Measurements from ENCODE around the gene ZNF664. TPM values are rescaled to one million over a fixed set of nuclear protein-coding genes. Genes with fewer than 3 reads are reported as not detected.

The ZNF664 gene
- total RNA-seq, 2 experiments from 2014 or later = 45.6 to 59.8 TPM

GRCh38 chr12:123983822-123984485 is 10.9 kb downstream of the ZNF664 start:
- no peaks in the 10 kb centered on the region for H3K9me3 ChIP-seq (ENCODE audit: low read length)
- H3K27ac ChIP-seq (ENCODE audit: low read depth, low read length, poor library complexity, severe bottlenecking) = no peak overlapping the region
- H3K9me2 ChIP-seq (ENCODE audit: insufficient read depth, low read length) = no peaks in the 10 kb centered on the region
- no peaks in the 10 kb centered on the region for H3K4me1 ChIP-seq (ENCODE audit: insufficient read depth, low read length, poor library complexity, severe bottlenecking)
- ChIA-PET POLR2A (interaction anchor here (0.6 kb wide), 1 partner anchor 357 kb away, joined by 6 read pairs; no protein-coding TSS in a partner anchor), CTCF (ENCODE audit: unreplicated experiment) (no interaction called here)
- BruUV-seq (replicated peaks) = no TSS peak
- H3K4me2 ChIP-seq (ENCODE audit: low read length) = no peak overlapping the region
- H3K4me3 ChIP-seq (ENCODE audit: low read depth, low read length, poor library complexity, severe bottlenecking) = no peak overlapping the region
- peaks cover 39% of the 10 kb centered on the region; the same call in 1 of the 2 replicates for H3K36me3 ChIP-seq (ENCODE audit: insufficient read depth, low read length)
- 0 out of 2 replicates have a peak, but pooled peaks cover 3% of the 10 kb centered on the region for H4K20me1 ChIP-seq (ENCODE audit: insufficient read depth, low read length)
- H3K79me2 ChIP-seq (ENCODE audit: insufficient read depth, low read depth, low read length) = no peaks in the 10 kb centered on the region; the same call in 1 of the 2 replicates
- no peak overlapping the region for H2AFZ ChIP-seq (ENCODE audit: low read length)
- intact Hi-C loops (cut with micrococcal nuclease; ENCODE audit: unreplicated experiment) = loop anchor here (1.0 to 5.0 kb wide), 2 partner anchors 80 to 182 kb away; no protein-coding TSS in a partner anchor
- DNase-seq (ENCODE audit: low spot score) = peak; percentile 76
- TF ChIP-seq EZH2phosphoT487 (IDR thresholded peaks at IDR 0.05; ENCODE audit: borderline replicate concordance, low read depth, low read length) (no peak), CTCF (conservative IDR thresholded peaks at IDR 0.05; ENCODE audit: low read length) (peak; percentile 83)

GRCh38 chr12:123984903-123985302 is 11.9 kb downstream of the ZNF664 start:
- no peak for TF ChIP-seq CTCF (conservative IDR thresholded peaks at IDR 0.05; ENCODE audit: low read length)
- no peak for TF ChIP-seq EZH2phosphoT487 (IDR thresholded peaks at IDR 0.05; ENCODE audit: borderline replicate concordance, low read depth, low read length)
- Histone ChIP-seq H3K79me2 (ENCODE audit: insufficient read depth, low read depth, low read length) (no peaks in the 10 kb centered on the region; the same call in 1 of the 2 replicates), H3K4me1 (ENCODE audit: insufficient read depth, low read length, poor library complexity, severe bottlenecking) (no peaks in the 10 kb centered on the region), H3K4me2 (ENCODE audit: low read length) (no peak overlapping the region), H3K9me3 (ENCODE audit: low read length) (no peaks in the 10 kb centered on the region), H3K36me3 (ENCODE audit: insufficient read depth, low read length) (peaks cover 40% of the 10 kb centered on the region; the same call in 1 of the 2 replicates), H3K9me2 (ENCODE audit: insufficient read depth, low read length) (no peaks in the 10 kb centered on the region), H3K27ac (ENCODE audit: low read depth, low read length, poor library complexity, severe bottlenecking) (no peak overlapping the region), H3K4me3 (ENCODE audit: low read depth, low read length, poor library complexity, severe bottlenecking) (no peak overlapping the region), H4K20me1 (ENCODE audit: insufficient read depth, low read length) (0 out of 2 replicates have a peak, but pooled peaks cover 3% of the 10 kb centered on the region), H2AFZ (ENCODE audit: low read length) (no peak overlapping the region)
- ChIA-PET POLR2A (no interaction called here), CTCF (ENCODE audit: unreplicated experiment) (interaction anchor here (0.5 to 1.2 kb wide), 2 partner anchors 58 to 213 kb away, joined by 3 read pairs; no protein-coding TSS in a partner anchor)
- intact Hi-C loops (cut with micrococcal nuclease; ENCODE audit: unreplicated experiment) = loop anchor here (1.0 to 5.0 kb wide), 2 partner anchors 81 to 183 kb away; no protein-coding TSS in a partner anchor
- DNase-seq (ENCODE audit: low spot score) = no peak
- no TSS peak for BruUV-seq (replicated peaks)
